Measurements from ENCODE around the gene DAP3. TPM values are rescaled to one million over a fixed set of nuclear protein-coding genes. Genes with fewer than 3 reads are reported as not detected.
"Not testable (repeated sequence)": the region's sequence is repeated elsewhere in the genome, so short reads cannot be mapped to it uniquely, and the experiment has no call there.

DAP3 gene
- polyA plus RNA-seq, 1 of the 3 experiments (the other 2 are of a cell fraction), result 115 TPM

DNA sequence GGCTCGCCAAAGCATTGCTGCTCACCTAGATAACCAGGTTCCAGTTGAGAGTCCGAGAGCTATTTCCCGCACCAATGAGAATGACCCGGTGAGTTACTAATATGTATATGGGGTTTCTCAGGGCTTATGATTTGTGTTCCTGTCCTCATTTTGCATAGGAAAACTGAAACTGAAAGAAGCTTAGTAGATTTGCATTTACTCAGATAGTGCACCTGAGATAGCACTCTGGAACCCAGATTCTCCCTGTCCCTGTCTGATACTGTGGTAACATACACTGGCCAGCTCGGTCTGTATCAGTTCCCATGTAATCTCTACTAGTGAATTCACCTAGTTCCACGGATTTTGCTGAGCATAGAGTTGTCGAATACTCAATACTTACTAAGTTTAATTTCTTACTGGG is 28.1 kb downstream of the DAP3 start (continued):
- TF ChIP-seq TAF1 (IDR thresholded peaks at IDR 0.05; ENCODE audit: borderline replicate concordance, low read depth, low read length) (no peak), SIN3A (IDR thresholded peaks at IDR 0.05; ENCODE audit: borderline replicate concordance, low read depth, low read length) (no peak), JUND (IDR thresholded peaks at IDR 0.05) (no peak), POLR2AphosphoS5 (IDR thresholded peaks at IDR 0.05; ENCODE audit: low read depth, low read length) (no peak), NRF1 (IDR thresholded peaks at IDR 0.05; ENCODE audit: low read depth, low read length) (no peak)
- TF ChIP-seq, protein P1, sequence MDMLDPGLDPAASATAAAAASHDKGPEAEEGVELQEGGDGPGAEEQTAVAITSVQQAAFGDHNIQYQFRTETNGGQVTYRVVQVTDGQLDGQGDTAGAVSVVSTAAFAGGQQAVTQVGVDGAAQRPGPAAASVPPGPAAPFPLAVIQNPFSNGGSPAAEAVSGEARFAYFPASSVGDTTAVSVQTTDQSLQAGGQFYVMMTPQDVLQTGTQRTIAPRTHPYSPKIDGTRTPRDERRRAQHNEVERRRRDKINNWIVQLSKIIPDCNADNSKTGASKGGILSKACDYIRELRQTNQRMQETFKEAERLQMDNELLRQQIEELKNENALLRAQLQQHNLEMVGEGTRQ (IDR thresholded peaks at IDR 0.05; ENCODE audit: borderline replicate concordance, low read depth, low read length), result no peak

DNA sequence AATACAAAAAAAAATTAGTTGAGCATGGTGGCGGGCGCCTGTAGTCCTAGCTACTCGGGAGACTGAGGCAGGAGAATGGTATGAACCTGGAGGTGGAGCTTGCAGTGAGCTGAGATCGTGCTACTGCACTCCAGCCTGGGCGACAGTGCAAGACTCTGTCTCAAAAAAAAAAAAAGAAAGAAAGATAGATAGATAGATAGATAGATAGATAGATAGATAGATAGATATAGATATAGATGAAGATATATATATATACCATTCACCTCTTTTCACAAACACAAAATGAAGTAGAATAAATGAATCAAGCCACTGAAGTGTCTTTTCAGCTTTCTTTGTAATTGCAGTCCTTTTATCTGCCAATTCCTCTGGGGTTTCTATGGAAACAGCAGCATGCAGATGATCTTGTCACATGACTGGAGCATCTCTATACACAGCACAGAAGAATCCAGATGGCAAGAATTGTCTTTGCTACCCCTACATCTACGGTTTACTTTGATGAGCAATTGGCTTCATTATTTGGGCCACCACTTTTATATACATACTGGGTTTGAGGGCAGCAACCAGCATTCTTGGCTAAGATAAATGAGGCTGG is 29.7 kb downstream of the DAP3 start:
- H3K79me2 ChIP-seq (ENCODE audit: insufficient read depth), result peaks cover 54% of the 10 kb centered on the region; the same call in 1 of the 2 replicates
- H3F3A ChIP-seq (replicated peaks; ENCODE audit: insufficient read depth); H2AFZ ChIP-seq (ENCODE audit: low read depth); H3K27me3 ChIP-seq (ENCODE audit: insufficient read depth); H4K20me1 ChIP-seq (ENCODE audit: insufficient read depth); H3K4me2 ChIP-seq; H3K9ac ChIP-seq; DNase-seq; H3K9me3 ChIP-seq; H3K27ac ChIP-seq (ENCODE audit: low read depth in 2 of 2, low read length in 1 of 2); POLR2A ChIA-PET; H3K4me1 ChIP-seq (ENCODE audit: control insufficient read depth in 1 of 2, insufficient read depth in 2 of 2, low read depth in 1 of 2, low read length in 1 of 2); H3K4me3 ChIP-seq (ENCODE audit: low read depth in 2 of 2, low read length in 1 of 2); H3K9me2 ChIP-seq: not testable (repeated sequence)
- WGBS (ENCODE audit: low lambda C conversion rate), result 87% methylated on average over 6 of the region's 6 CpGs
- TF ChIP-seq RFX5 (IDR thresholded peaks at IDR 0.05; ENCODE audit: low read length), result 0 out of 2 replicates have a peak, but pooled peaks have one; percentile 38
- peaks cover 13 to 14% of the 10 kb centered on the region in 2 experiments for H3K36me3 ChIP-seq (replicated peaks in 1 of 2; ENCODE audit: control insufficient read depth in 1 of 2, insufficient read depth in 2 of 2, low read length in 1 of 2)
- CTCF ChIA-PET, result interaction anchor here (0.7 to 1.6 kb wide), 3 partner anchors 11 to 395 kb away, joined by 3 to 7 read pairs (median 4); no protein-coding TSS in a partner anchor

DNA sequence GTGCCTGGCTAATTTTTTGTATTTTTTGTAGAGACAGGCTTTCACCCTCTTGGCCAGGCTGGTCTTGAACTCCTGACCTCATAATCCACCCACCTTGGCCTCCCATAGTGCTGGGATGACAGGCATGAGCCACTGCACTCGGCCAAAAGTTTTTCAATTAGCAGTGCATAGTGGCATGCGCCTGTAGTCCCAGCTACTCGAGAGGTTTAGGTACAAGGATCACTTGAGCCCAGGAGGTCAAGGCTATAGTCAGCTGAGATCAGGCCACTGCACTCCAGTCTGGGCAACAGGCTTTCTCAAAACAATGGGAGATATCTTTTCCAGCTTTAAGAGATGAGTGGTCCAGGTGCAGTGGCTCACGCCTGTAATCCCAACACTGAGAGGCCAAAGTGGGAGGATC is 30.8 kb downstream of the DAP3 start:
- no peaks in the 10 kb centered on the region for H3K9me2 ChIP-seq
- H3K4me1 ChIP-seq (ENCODE audit: control insufficient read depth in 1 of 2, insufficient read depth in 2 of 2, low read depth in 1 of 2, low read length in 1 of 2), result no peaks in the 10 kb centered on the region
- no peak overlapping the region for H3K27ac ChIP-seq (ENCODE audit: low read depth in 2 of 2, low read length in 1 of 2)
- H3K4me3 ChIP-seq (ENCODE audit: low read depth in 2 of 2, low read length in 1 of 2), result no peak overlapping the region
- DNase-seq, result no peak
- H3K9me3 ChIP-seq, result no peaks in the 10 kb centered on the region
- no peaks in the 10 kb centered on the region for H3K27me3 ChIP-seq (ENCODE audit: insufficient read depth)
- no peak for TF ChIP-seq NRF1 (IDR thresholded peaks at IDR 0.05; ENCODE audit: low read depth, low read length)
- TF ChIP-seq MXI1 (IDR thresholded peaks at IDR 0.05; ENCODE audit: low read depth, low read length), result no peak
- TF ChIP-seq CHD2 (IDR thresholded peaks at IDR 0.05; ENCODE audit: low read length, partially characterized antibody), result no peak
- no peak for TF ChIP-seq TEAD4 (IDR thresholded peaks at IDR 0.05; ENCODE audit: borderline replicate concordance, insufficient read depth)
- TF ChIP-seq, protein P2, sequence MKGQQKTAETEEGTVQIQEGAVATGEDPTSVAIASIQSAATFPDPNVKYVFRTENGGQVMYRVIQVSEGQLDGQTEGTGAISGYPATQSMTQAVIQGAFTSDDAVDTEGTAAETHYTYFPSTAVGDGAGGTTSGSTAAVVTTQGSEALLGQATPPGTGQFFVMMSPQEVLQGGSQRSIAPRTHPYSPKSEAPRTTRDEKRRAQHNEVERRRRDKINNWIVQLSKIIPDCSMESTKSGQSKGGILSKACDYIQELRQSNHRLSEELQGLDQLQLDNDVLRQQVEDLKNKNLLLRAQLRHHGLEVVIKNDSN (IDR thresholded peaks at IDR 0.05; ENCODE audit: borderline replicate concordance, low read depth), result no peak
- no peak for TF ChIP-seq POLR2AphosphoS5 (IDR thresholded peaks at IDR 0.05; ENCODE audit: low read depth, low read length)
- TF ChIP-seq TCF12 (IDR thresholded peaks at IDR 0.05), result no peak
- H4K20me1 ChIP-seq (ENCODE audit: insufficient read depth), result no peaks in the 10 kb centered on the region
- no peak overlapping the region for H3K9ac ChIP-seq
- no peak overlapping the region for H2AFZ ChIP-seq (ENCODE audit: low read depth)
- CTCF ChIA-PET, result interaction anchor here (1.2 to 1.6 kb wide), 2 partner anchors 10 to 25 kb away, joined by 4 to 7 read pairs; no protein-coding TSS in a partner anchor
- H3K79me2 ChIP-seq (ENCODE audit: insufficient read depth), result peaks cover 44% of the 10 kb centered on the region; the same call in 1 of the 2 replicates
- H3K36me3 ChIP-seq (replicated peaks in 1 of 2; ENCODE audit: control insufficient read depth in 1 of 2, insufficient read depth in 2 of 2, low read length in 1 of 2), result peaks cover 11 to 12% of the 10 kb centered on the region in 2 experiments
- POLR2A ChIA-PET, result no interaction called here
- WGBS (ENCODE audit: low lambda C conversion rate), result 100% methylated on average over 4 of the region's 4 CpGs
- H3F3A ChIP-seq (replicated peaks; ENCODE audit: insufficient read depth), result no peaks in the 10 kb centered on the region
- H3K4me2 ChIP-seq, result no peak overlapping the region
